ENCODE data around the gene FBXW8. TPM values are rescaled to one million over a fixed set of nuclear protein-coding genes. Genes with fewer than 3 reads are reported as not detected.

The FBXW8 gene
- total RNA-seq, 1 experiment from 2014 or later, result 15.3 TPM

GRCh38 chr12:117067016-117067415 lies 156.3 kb downstream of the FBXW8 start:
- Mint-ChIP-seq H3K4me3 (no peak overlapping the region), H3K9me3 (no peaks in the 10 kb centered on the region), H3K4me1 (peaks cover 42 to 57% of the 10 kb centered on the region in 2 experiments), H3K27ac (peak overlapping the region in 2 of 3 experiments; percentile 88 to 91; a peak in 3 of 7 replicates), H3K27me3 (ENCODE audit: low read depth) (peaks cover 1% of the 10 kb centered on the region; the same call in 1 of the 2 replicates), H3K36me3 (ENCODE audit: insufficient read depth in 1 of 3, low read depth in 3 of 3) (no peaks in the 10 kb centered on the region; a peak in 1 of 7 replicates)
- Histone ChIP-seq H3K23ac (ENCODE audit: insufficient read length, low read depth, low read length) (no peak overlapping the region), H2AK5ac (ENCODE audit: insufficient read length, low read length) (no peak overlapping the region), H4K20me1 (ENCODE audit: control insufficient read depth, insufficient read depth, insufficient read length) (no peaks in the 10 kb centered on the region), H2AFZ (ENCODE audit: low read length) (no peak overlapping the region), H3K4me2 (ENCODE audit: insufficient read depth, insufficient read length, low read length) (no peak overlapping the region), H2BK15ac (ENCODE audit: low read depth, low read length) (no peak overlapping the region), H2BK5ac (ENCODE audit: insufficient read length, low read length) (no peak overlapping the region), H3K4me1 (ENCODE audit: insufficient read depth, low read length) (no peaks in the 10 kb centered on the region; the same call in 1 of the 2 replicates), H3K79me2 (ENCODE audit: insufficient read depth, low read length) (no peaks in the 10 kb centered on the region), H3K23me2 (ENCODE audit: insufficient read length, low read depth, low read length, poor library complexity, severe bottlenecking) (no peaks in the 10 kb centered on the region), H3K9ac (ENCODE audit: extremely low read depth, insufficient read length, low read length) (no peak overlapping the region), H4K5ac (ENCODE audit: insufficient read length, low read depth, low read length) (no peak overlapping the region), H3K27ac (ENCODE audit: insufficient read length, low read depth, low read length) (no peak overlapping the region), H2BK120ac (ENCODE audit: low read depth, low read length, poor library complexity, severe bottlenecking) (no peak overlapping the region), H3K9me3 (ENCODE audit: control insufficient read depth, low read depth, low read length) (no peaks in the 10 kb centered on the region), H3K18ac (ENCODE audit: insufficient read length, low read depth, low read length) (no peak overlapping the region), H3K79me1 (ENCODE audit: insufficient read depth, low read depth, low read length, poor library complexity, severe bottlenecking) (no peaks in the 10 kb centered on the region), H3K27me3 (ENCODE audit: insufficient read depth, low read length) (no peaks in the 10 kb centered on the region), H2BK20ac (ENCODE audit: low read depth, low read length, poor library complexity, severe bottlenecking) (no peak overlapping the region), H3K4ac (ENCODE audit: low read depth, low read length) (no peak overlapping the region), H2BK12ac (ENCODE audit: insufficient read length, low read depth, low read length) (no peak overlapping the region), H3K14ac (ENCODE audit: insufficient read depth, low read length) (no peak overlapping the region), H4K91ac (ENCODE audit: insufficient read length, low read depth, low read length) (no peak overlapping the region), H4K8ac (replicated peaks; ENCODE audit: insufficient read length, low read depth, low read length) (no peak overlapping the region), H3T11ph (ENCODE audit: low read length) (no peak overlapping the region), H3K56ac (ENCODE audit: insufficient read length, low read depth, low read length) (no peak overlapping the region)
- DNase-seq, result no peak
- TF ChIP-seq CTCF (conservative IDR thresholded peaks at IDR 0.05), result no peak
- WGBS (ENCODE audit: extremely low coverage, insufficient read length, low lambda C conversion rate), result no CpG with 5 or more reads among the region's 10 CpGs
